ENCODE data around the gene INSC. TPM values are rescaled to one million over a fixed set of nuclear protein-coding genes. Genes with fewer than 3 reads are reported as not detected.

Gene INSC
- total RNA-seq, 1 experiment from 2014 or later, result 0.17 TPM

DNA sequence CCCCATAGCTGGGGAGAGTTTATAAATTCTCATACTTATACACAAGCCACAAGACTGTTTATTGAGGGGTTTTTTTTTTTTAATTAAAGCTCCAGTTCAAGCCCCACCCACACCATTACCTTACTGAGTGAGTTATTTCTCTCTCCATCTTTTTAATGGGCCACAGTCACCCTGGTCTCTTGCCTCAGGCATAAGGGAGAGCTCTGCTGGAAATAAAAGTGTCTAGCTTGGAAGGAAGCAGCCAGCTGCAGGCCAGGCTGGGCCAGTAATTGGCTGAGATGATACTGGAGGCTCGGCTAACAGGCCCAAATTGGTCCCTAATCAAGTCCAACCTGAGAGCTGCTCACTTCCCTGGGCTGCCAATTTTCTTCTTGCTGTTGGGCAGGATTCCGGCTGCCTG is 174.1 kb downstream of the INSC start (continued):
- TF ChIP-seq, protein P1, sequence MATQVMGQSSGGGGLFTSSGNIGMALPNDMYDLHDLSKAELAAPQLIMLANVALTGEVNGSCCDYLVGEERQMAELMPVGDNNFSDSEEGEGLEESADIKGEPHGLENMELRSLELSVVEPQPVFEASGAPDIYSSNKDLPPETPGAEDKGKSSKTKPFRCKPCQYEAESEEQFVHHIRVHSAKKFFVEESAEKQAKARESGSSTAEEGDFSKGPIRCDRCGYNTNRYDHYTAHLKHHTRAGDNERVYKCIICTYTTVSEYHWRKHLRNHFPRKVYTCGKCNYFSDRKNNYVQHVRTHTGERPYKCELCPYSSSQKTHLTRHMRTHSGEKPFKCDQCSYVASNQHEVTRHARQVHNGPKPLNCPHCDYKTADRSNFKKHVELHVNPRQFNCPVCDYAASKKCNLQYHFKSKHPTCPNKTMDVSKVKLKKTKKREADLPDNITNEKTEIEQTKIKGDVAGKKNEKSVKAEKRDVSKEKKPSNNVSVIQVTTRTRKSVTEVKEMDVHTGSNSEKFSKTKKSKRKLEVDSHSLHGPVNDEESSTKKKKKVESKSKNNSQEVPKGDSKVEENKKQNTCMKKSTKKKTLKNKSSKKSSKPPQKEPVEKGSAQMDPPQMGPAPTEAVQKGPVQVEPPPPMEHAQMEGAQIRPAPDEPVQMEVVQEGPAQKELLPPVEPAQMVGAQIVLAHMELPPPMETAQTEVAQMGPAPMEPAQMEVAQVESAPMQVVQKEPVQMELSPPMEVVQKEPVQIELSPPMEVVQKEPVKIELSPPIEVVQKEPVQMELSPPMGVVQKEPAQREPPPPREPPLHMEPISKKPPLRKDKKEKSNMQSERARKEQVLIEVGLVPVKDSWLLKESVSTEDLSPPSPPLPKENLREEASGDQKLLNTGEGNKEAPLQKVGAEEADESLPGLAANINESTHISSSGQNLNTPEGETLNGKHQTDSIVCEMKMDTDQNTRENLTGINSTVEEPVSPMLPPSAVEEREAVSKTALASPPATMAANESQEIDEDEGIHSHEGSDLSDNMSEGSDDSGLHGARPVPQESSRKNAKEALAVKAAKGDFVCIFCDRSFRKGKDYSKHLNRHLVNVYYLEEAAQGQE (IDR thresholded peaks at IDR 0.05; ENCODE audit: low read depth), result no peak
- TF ChIP-seq SIN3A (IDR thresholded peaks at IDR 0.05; ENCODE audit: low read depth) (no peak), YY1 (IDR thresholded peaks at IDR 0.05; ENCODE audit: extremely low read depth, insufficient replicate concordance, low read depth, low read length) (no peak), EZH2phosphoT487 (IDR thresholded peaks at IDR 0.05; ENCODE audit: borderline replicate concordance) (no peak), RAD21 (IDR thresholded peaks at IDR 0.05; ENCODE audit: low read depth) (no peak), SRF (IDR thresholded peaks at IDR 0.05; ENCODE audit: low read depth) (no peak), ZNF274 (IDR thresholded peaks at IDR 0.05; ENCODE audit: low read depth, low read length) (no peak), ELF1 (IDR thresholded peaks at IDR 0.05; ENCODE audit: borderline replicate concordance, low read depth) (no peak), POLR2A (IDR thresholded peaks at IDR 0.05; ENCODE audit: borderline replicate concordance, extremely low read depth, insufficient read depth, insufficient read length) (no peak), POLR2AphosphoS5 (IDR thresholded peaks at IDR 0.05; ENCODE audit: low read depth, low read length) (no peak)
- TF ChIP-seq, protein P2, sequence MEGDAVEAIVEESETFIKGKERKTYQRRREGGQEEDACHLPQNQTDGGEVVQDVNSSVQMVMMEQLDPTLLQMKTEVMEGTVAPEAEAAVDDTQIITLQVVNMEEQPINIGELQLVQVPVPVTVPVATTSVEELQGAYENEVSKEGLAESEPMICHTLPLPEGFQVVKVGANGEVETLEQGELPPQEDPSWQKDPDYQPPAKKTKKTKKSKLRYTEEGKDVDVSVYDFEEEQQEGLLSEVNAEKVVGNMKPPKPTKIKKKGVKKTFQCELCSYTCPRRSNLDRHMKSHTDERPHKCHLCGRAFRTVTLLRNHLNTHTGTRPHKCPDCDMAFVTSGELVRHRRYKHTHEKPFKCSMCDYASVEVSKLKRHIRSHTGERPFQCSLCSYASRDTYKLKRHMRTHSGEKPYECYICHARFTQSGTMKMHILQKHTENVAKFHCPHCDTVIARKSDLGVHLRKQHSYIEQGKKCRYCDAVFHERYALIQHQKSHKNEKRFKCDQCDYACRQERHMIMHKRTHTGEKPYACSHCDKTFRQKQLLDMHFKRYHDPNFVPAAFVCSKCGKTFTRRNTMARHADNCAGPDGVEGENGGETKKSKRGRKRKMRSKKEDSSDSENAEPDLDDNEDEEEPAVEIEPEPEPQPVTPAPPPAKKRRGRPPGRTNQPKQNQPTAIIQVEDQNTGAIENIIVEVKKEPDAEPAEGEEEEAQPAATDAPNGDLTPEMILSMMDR (IDR thresholded peaks at IDR 0.05 in 2 of 3, conservative IDR thresholded peaks at IDR 0.05 in 1 of 3; ENCODE audit: borderline replicate concordance in 1 of 3, insufficient read depth in 1 of 3, low read depth in 2 of 3, low read length in 2 of 3), result no peak
- TF ChIP-seq, protein P3, sequence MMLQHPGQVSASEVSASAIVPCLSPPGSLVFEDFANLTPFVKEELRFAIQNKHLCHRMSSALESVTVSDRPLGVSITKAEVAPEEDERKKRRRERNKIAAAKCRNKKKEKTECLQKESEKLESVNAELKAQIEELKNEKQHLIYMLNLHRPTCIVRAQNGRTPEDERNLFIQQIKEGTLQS (IDR thresholded peaks at IDR 0.05), result no peak

Measured in HCT116 (cell line).